GM19351 (cell line): Measurements from ENCODE around the gene CALML6.

Experiments
- ATAC-seq: cut with Tn5 transposase; IDR thresholded peaks from one replicate; pipeline ENCODE4 v1.9.1; 2021; ENCODE audit warnings: mild to moderate bottlenecking, moderate library complexity; ENCODE audit not compliant: unreplicated experiment

Gene CALML6

GRCh38 chr1:1942753-1943656 is 27.9 kb downstream of the CALML6 start:
- ATAC-seq, result no peak

- ATAC-seq, result no peak
Measured at GRCh38 chr1:1943834-1944570, 28.9 kb downstream of the CALML6 start.

GRCh38 chr1:1945782-1946393 is 30.8 kb downstream of the CALML6 start:
- no peak for ATAC-seq

- ATAC-seq, result no peak
Measured at GRCh38 chr1:1946540-1946939, 31.5 kb downstream of the CALML6 start.

GRCh38 chr1:1947493-1947892 is 32.4 kb downstream of the CALML6 start:
- ATAC-seq, result no peak

- ATAC-seq, result no peak
Measured at GRCh38 chr1:1948783-1949182, 33.7 kb downstream of the CALML6 start.

GRCh38 chr1:1950940-1951339 is 35.9 kb downstream of the CALML6 start:
- ATAC-seq, result no peak

- ATAC-seq, result no peak
Measured at GRCh38 chr1:1954015-1954414, 39.0 kb downstream of the CALML6 start.

- no peak for ATAC-seq
Measured at GRCh38 chr1:1954831-1955441, 39.9 kb downstream of the CALML6 start.

GRCh38 chr1:1955621-1956094 is 40.6 kb downstream of the CALML6 start:
- no peak for ATAC-seq

GRCh38 chr1:1956101-1956500 is 41.0 kb downstream of the CALML6 start:
- ATAC-seq, result no peak

- ATAC-seq, result no peak
Measured at GRCh38 chr1:1956586-1957532, 41.8 kb downstream of the CALML6 start.

- no peak for ATAC-seq
Measured at GRCh38 chr1:1957533-1957961, 42.5 kb downstream of the CALML6 start.

GRCh38 chr1:1958071-1958541 is 43.0 kb downstream of the CALML6 start:
- ATAC-seq, result no peak

GRCh38 chr1:1959459-1959839 is 44.4 kb downstream of the CALML6 start:
- ATAC-seq, result no peak

GRCh38 chr1:1959840-1960479 is 44.9 kb downstream of the CALML6 start:
- no peak for ATAC-seq

- ATAC-seq, result no peak
Measured at GRCh38 chr1:1960480-1961196, 45.6 kb downstream of the CALML6 start.

- ATAC-seq, result no peak
Measured at GRCh38 chr1:1962752-1963151, 47.7 kb downstream of the CALML6 start.

GRCh38 chr1:1963570-1963969 is 48.5 kb downstream of the CALML6 start:
- ATAC-seq, result no peak
